Activated CD4-positive, alpha-beta T cell treated with anti-CD3 and anti-CD28 coated beads for 48 hours (primary cell): ENCODE data around the gene ZNF273.
"Not testable (repeated sequence)": the region's sequence is repeated elsewhere in the genome, so short reads cannot be mapped to it uniquely, and the experiment has no call there.

Source experiments
- DNase-seq: peaks from one replicate; pipeline ENCODE4 v3.0.0-alpha.2; 2020

ZNF273 gene

DNA sequence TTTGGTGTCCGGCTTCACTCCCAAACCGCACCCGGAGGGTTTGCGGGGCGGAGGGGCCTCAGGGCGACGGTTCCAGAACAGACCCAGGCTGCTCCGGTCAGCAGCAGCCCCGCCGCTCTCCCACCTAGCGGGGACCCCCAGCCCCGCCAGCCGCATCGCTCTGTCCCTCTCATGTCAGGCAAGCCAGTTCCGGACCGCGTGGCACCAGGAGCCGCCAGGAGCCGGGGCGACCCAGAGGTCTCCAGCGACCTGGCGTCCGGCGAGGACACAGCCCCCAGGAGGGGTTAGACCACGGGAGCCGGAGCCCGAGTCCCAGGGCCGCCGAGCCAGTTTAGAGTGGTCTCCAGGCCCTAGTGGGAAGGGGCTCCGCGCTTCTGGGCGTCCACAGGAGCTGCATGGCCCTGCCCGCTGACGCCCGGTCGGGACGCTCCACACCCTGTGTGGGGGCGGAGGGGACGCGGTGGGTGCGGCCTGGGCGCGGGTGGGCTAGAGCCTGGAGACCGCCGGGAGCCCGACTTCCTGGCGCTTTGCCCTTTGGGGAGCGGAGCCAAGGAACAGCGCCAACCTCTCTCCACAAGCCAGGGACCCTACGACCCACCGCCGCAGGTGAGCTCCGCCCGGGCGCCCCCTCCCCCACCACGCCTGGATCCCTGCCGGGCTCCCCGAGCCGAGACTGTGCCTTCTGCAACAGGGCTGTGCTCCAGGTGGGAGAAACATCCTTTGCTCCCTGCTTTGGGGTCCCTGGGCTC is 44.4 kb downstream of the ZNF273 start:
- DNase-seq: no peak

DNA sequence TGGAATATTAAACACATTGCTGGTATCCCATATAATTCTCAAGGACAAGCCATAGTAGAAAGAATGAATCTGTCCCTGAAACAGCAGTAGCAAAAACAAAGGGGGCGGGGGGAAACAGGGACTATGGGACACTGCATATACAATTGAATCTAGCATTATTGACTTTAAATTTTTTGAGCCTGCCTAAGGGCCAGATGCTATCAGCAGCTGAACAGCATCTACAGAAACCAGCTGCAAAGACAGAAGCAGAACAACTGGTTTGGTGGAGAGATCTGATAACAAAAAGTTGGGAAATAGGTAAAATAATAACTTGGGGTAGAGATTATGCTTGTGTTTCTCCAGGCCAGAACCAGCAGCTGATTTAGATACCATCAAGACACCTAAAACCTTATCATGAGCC is 45.7 kb downstream of the ZNF273 start:
- DNase-seq: not testable (repeated sequence)

DNA sequence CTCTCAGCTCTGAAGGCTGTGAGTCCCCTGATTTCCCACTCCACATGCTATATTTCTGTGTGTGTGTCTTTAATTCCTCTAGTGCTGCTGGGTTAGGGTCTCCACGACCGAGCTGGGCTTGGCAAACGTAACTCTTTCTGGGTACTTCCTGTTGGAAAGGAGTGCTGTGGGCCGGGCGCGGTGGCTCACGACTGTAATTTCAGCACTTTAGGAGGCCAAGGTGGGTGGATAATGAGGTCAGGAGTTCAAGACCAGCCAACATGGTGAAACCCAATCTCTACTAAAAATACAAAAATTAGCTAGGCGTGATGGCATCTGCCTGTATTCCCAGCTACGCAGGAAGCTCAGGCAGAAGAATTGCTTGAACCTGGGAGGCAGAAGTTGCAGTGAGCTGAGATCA is 47.6 kb downstream of the ZNF273 start:
- not testable (repeated sequence) for DNase-seq

DNA sequence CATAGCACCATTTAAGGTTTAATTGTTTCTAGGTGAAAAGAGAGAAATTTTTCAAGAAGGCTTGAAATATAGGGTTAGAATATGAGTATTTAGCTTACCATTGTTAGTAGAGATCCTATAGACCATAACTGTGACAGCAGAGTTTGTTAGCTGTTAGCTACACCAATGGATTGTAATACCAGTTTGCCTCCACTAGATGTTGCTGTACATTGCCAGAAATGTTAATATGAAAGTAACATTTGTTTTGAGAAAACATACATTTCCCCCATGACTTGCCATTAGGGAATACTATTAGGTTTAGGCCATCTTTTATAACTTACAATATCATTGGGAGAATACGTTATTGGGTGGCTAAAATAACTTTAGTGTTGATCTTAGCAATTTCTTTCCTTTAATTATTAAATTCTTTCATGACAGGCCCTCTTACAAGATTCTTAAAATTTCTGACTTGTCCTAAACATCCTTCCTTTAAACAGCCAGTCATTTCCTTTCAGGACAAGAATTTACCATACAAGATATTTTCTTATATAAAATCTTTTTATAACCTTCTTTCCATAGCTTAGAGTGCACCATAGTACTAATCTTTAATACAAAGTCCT is 48.3 kb downstream of the ZNF273 start:
- DNase-seq: no peak

DNA sequence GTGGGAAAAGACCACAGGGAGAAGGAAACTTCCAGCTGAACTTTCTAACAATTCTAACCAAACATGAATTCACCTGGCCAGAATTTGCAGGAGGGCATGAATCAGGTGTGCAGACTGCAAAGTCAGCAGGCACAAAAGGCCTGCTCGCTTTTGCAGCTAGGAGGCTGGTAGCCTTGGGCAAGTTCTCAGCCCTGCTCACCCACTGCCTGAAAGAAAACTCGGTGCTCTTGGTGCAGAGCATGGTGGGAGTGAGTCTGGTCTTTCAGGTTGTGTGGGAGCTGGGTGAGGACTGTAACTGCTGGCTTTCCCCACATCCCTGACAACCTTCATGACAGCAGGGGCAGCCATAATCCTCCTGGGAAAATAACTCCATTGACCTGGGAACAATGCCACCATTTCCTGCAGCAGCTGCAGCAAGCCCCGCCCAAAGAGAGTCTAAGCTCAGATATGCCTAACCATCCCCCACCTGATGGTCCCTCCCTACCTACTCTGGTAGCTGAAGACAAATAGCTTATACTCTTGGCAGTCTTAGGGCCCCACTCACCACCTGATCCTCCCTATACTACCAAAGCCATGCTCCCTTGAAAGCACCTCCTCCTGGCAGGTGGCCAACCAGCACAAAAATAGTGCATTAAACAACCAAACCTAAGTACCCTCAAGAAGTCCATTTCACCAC is 56.1 kb downstream of the ZNF273 start:
- no peak for DNase-seq

DNA sequence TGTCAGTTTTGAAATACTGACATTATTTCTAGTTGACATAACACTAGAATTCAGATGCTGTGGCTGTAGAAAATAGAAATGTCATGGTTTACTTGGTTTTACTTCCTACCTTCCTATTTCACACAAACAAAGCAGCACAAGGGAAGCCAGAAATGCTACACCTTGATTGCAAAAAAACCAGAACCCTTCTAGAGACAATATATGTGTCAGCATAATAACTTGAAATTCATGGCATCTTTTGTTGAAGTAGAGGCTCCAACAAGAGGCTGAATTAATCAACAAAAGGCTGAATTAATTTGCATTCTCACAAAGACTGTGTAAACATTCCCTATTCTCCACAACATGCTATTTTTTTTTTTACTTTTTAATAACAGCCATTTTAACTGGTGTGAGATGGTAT is 62.5 kb downstream of the ZNF273 start:
- no peak for DNase-seq

DNA sequence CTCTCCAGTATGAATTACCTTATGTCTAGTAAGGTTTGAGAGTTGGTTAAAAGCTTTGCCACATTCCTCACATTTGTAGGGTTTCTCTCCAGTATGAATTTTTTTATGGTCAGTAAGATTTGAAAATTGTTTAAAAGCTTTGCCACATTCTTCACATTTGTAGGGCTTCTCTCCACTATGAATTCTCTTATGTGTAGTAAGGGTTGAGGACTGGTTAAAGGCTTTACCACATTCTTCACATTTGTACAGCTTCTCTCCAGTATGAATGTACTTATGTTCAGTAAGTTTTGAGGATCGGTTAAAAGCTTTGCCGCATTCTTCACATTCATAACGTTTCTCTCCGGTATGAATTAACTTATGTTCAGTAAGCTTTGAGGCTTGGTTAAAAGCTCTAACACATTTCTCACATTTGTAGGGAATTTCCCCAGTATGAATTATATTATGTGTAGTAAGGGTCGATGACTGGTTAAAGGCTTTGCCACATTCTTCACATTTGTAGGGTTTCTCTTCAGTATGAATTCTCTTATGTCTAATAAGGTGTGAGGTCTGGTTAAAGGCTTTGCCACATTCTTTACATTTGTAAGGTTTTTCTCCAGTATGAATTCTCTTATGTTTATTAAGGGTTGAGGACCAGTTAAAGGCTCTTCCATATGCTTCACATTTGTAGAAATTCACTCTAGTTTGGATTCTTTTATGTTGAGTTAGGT is 75.6 kb downstream of the ZNF273 start:
- no peak for DNase-seq
